ENCODE data around the gene KRT15.

KRT15 gene

GRCh38 chr17:41499714-41500113 lies 19.0 kb downstream of the KRT15 start:
- no peak for DNase-seq (ENCODE audit: low spot score in 2 of 2)
- Histone ChIP-seq H3K36me3 (replicated peaks) (no peaks in the 10 kb centered on the region), H3K4me1 (no peaks in the 10 kb centered on the region), H3K4me3 (no peak overlapping the region), H3K9me3 (no peaks in the 10 kb centered on the region), H3K27me3 (ENCODE audit: low read depth) (no peaks in the 10 kb centered on the region)
- in situ Hi-C loops (cut with MboI; ENCODE audit: low sequenced_read_pairs), result no loop called here

GRCh38 chr17:41498276-41498675 lies 20.4 kb downstream of the KRT15 start:
- Histone ChIP-seq H3K4me3 (no peak overlapping the region), H3K36me3 (replicated peaks) (no peaks in the 10 kb centered on the region), H3K9me3 (no peaks in the 10 kb centered on the region), H3K4me1 (no peaks in the 10 kb centered on the region), H3K27me3 (ENCODE audit: low read depth) (no peaks in the 10 kb centered on the region)
- in situ Hi-C loops (cut with MboI; ENCODE audit: low sequenced_read_pairs), result no loop called here
- DNase-seq (ENCODE audit: low spot score in 2 of 2), result no peak

GRCh38 chr17:41496803-41497484 lies 21.7 kb downstream of the KRT15 start:
- no peaks in the 10 kb centered on the region for H3K36me3 ChIP-seq (replicated peaks)
- H3K4me1 ChIP-seq, result no peaks in the 10 kb centered on the region
- in situ Hi-C loops (cut with MboI; ENCODE audit: low sequenced_read_pairs), result no loop called here
- H3K9me3 ChIP-seq, result no peaks in the 10 kb centered on the region
- no peak overlapping the region for H3K4me3 ChIP-seq
- no peaks in the 10 kb centered on the region; the same call in 1 of the 2 replicates for H3K27me3 ChIP-seq (ENCODE audit: low read depth)
- peak; percentile 43 to 80 for DNase-seq (ENCODE audit: low spot score in 2 of 2)

- DNase-seq (ENCODE audit: low spot score in 2 of 2), result no peak
- in situ Hi-C loops (cut with MboI; ENCODE audit: low sequenced_read_pairs), result no loop called here
- H3K4me3 ChIP-seq, result no peak overlapping the region
- peaks cover 13% of the 10 kb centered on the region for H3K27me3 ChIP-seq (ENCODE audit: low read depth)
- H3K4me1 ChIP-seq, result no peaks in the 10 kb centered on the region
- H3K36me3 ChIP-seq (replicated peaks), result no peaks in the 10 kb centered on the region
- no peaks in the 10 kb centered on the region for H3K9me3 ChIP-seq
Measured at GRCh38 chr17:41494524-41494923, 24.2 kb downstream of the KRT15 start.

- in situ Hi-C loops (cut with MboI; ENCODE audit: low sequenced_read_pairs), result no loop called here
- Histone ChIP-seq H3K27me3 (ENCODE audit: low read depth) (peaks cover 15% of the 10 kb centered on the region), H3K4me1 (no peaks in the 10 kb centered on the region), H3K4me3 (no peak overlapping the region), H3K9me3 (no peaks in the 10 kb centered on the region), H3K36me3 (replicated peaks) (no peaks in the 10 kb centered on the region)
- peak; percentile 45 to 86 for DNase-seq (ENCODE audit: low spot score in 2 of 2)
Measured at GRCh38 chr17:41492771-41493170, 25.9 kb downstream of the KRT15 start.

- Histone ChIP-seq H3K4me1 (no peaks in the 10 kb centered on the region), H3K4me3 (no peak overlapping the region), H3K27me3 (ENCODE audit: low read depth) (peaks cover 15% of the 10 kb centered on the region), H3K36me3 (replicated peaks) (no peaks in the 10 kb centered on the region), H3K9me3 (no peaks in the 10 kb centered on the region)
- DNase-seq (ENCODE audit: low spot score in 2 of 2), result no peak
- in situ Hi-C loops (cut with MboI; ENCODE audit: low sequenced_read_pairs), result no loop called here
Measured at GRCh38 chr17:41492351-41492750, 26.3 kb downstream of the KRT15 start.

GRCh38 chr17:41491476-41491875 lies 27.2 kb downstream of the KRT15 start:
- peaks cover 15% of the 10 kb centered on the region for H3K27me3 ChIP-seq (ENCODE audit: low read depth)

GRCh38 chr17:41490000-41490990 lies 28.4 kb downstream of the KRT15 start:
- in situ Hi-C loops (cut with MboI; ENCODE audit: low sequenced_read_pairs), result no loop called here
- no peak overlapping the region for H3K4me3 ChIP-seq
- H3K36me3 ChIP-seq (replicated peaks), result no peaks in the 10 kb centered on the region
- no peaks in the 10 kb centered on the region for H3K4me1 ChIP-seq
- no peak for DNase-seq (ENCODE audit: low spot score in 2 of 2)
- peaks cover 15% of the 10 kb centered on the region for H3K27me3 ChIP-seq (ENCODE audit: low read depth)
- H3K9me3 ChIP-seq, result no peaks in the 10 kb centered on the region

More at GRCh38 chr17:41491476-41491875, 27.2 kb downstream of the KRT15 start:
- Histone ChIP-seq H3K9me3 (no peaks in the 10 kb centered on the region), H3K4me1 (no peaks in the 10 kb centered on the region), H3K4me3 (no peak overlapping the region), H3K36me3 (replicated peaks) (no peaks in the 10 kb centered on the region)
- in situ Hi-C loops (cut with MboI; ENCODE audit: low sequenced_read_pairs), result no loop called here
- no peak for DNase-seq (ENCODE audit: low spot score in 2 of 2)

- no peak within 1 kb of the TSS for H3K4me3 ChIP-seq
- peaks cover 15% of the 10 kb centered on the region for H3K27me3 ChIP-seq (ENCODE audit: low read depth)
- no peaks in the 10 kb centered on the region for H3K36me3 ChIP-seq (replicated peaks)
- no peaks in the 10 kb centered on the region for H3K4me1 ChIP-seq
- in situ Hi-C loops (cut with MboI; ENCODE audit: low sequenced_read_pairs), result no loop called here
- DNase-seq (ENCODE audit: low spot score in 2 of 2), result no peak
- H3K9me3 ChIP-seq, result no peaks in the 10 kb centered on the region
Measured at GRCh38 chr17:41489531-41489930, 29.2 kb downstream of the KRT15 start, which contains the start of gene KRT36. Gene KRT36 (minus strand): TSS chr17:41489910. CDS start chr17:41489864, 46 bp downstream.

- peaks cover 18% of the 10 kb centered on the region for H3K27me3 ChIP-seq (ENCODE audit: low read depth)
- no peaks in the 10 kb centered on the region for H3K4me1 ChIP-seq
- H3K9me3 ChIP-seq, result no peaks in the 10 kb centered on the region
- no peaks in the 10 kb centered on the region for H3K36me3 ChIP-seq (replicated peaks)
- DNase-seq (ENCODE audit: low spot score in 2 of 2), result peak; percentile 3 to 76
- in situ Hi-C loops (cut with MboI; ENCODE audit: low sequenced_read_pairs), result no loop called here
- no peak overlapping the region for H3K4me3 ChIP-seq
Measured at GRCh38 chr17:41486809-41487530, 31.7 kb downstream of the KRT15 start.

GRCh38 chr17:41486316-41486715 lies 32.4 kb downstream of the KRT15 start:
- in situ Hi-C loops (cut with MboI; ENCODE audit: low sequenced_read_pairs), result no loop called here
- Histone ChIP-seq H3K4me1 (no peaks in the 10 kb centered on the region), H3K27me3 (ENCODE audit: low read depth) (peaks cover 16% of the 10 kb centered on the region), H3K4me3 (no peak overlapping the region), H3K9me3 (no peaks in the 10 kb centered on the region), H3K36me3 (replicated peaks) (no peaks in the 10 kb centered on the region)
- DNase-seq (ENCODE audit: low spot score in 2 of 2), result no peak

GRCh38 chr17:41484920-41485904 lies 33.5 kb downstream of the KRT15 start:
- no peak for DNase-seq (ENCODE audit: low spot score in 2 of 2)
- in situ Hi-C loops (cut with MboI; ENCODE audit: low sequenced_read_pairs), result no loop called here

More at GRCh38 chr17:41484920-41485904, 33.5 kb downstream of the KRT15 start:
- no peaks in the 10 kb centered on the region for H3K9me3 ChIP-seq
- no peak overlapping the region for H3K4me3 ChIP-seq
- H3K27me3 ChIP-seq (ENCODE audit: low read depth), result peaks cover 7% of the 10 kb centered on the region; the same call in 1 of the 2 replicates
- no peaks in the 10 kb centered on the region for H3K4me1 ChIP-seq
- no peaks in the 10 kb centered on the region for H3K36me3 ChIP-seq (replicated peaks)
